IPS-18a (cell line): ENCODE results near the gene SMYD3.

Source experiments
- H3K27ac ChIP-seq: one replicate; pipeline ENCODE4 v1.5.1; 2013; ENCODE audit warnings: low read length
- H3K27me3 ChIP-seq: one replicate; pipeline ENCODE4 v1.6.1; 2013; ENCODE audit warnings: mild to moderate bottlenecking, low read length; ENCODE audit not compliant: control insufficient read depth, insufficient read depth
- H3K36me3 ChIP-seq: one replicate; pipeline ENCODE4 v1.6.1; 2013; ENCODE audit warnings: low read depth, low read length; ENCODE audit not compliant: control insufficient read depth
- H3K4me1 ChIP-seq: one replicate; pipeline ENCODE4 v1.6.1; 2013; ENCODE audit warnings: low read depth, low read length; ENCODE audit not compliant: control insufficient read depth
- H3K4me3 ChIP-seq: one replicate; pipeline ENCODE4 v1.5.1; 2013; ENCODE audit warnings: low read length
- H3K9ac ChIP-seq: one replicate; pipeline ENCODE4 v1.6.1; 2013; ENCODE audit warnings: mild to moderate bottlenecking, low read length, moderate library complexity
- H3K9me3 ChIP-seq: one replicate; pipeline ENCODE4 v1.6.1; 2013; ENCODE audit warnings: low read depth, low read length; ENCODE audit not compliant: control insufficient read depth

The SMYD3 gene

GRCh38 chr1:246160374-246160773 lies 346.7 kb downstream of the SMYD3 start:
- Histone ChIP-seq H3K27me3 (no peaks in the 10 kb centered on the region), H3K9ac (no peak overlapping the region), H3K4me3 (no peak overlapping the region), H3K9me3 (no peaks in the 10 kb centered on the region), H3K36me3 (no peaks in the 10 kb centered on the region), H3K4me1 (peaks cover 8% of the 10 kb centered on the region), H3K27ac (no peak overlapping the region)

GRCh38 chr1:246159279-246160227 lies 347.5 kb downstream of the SMYD3 start:
- Histone ChIP-seq H3K4me3 (no peak overlapping the region), H3K4me1 (peaks cover 8% of the 10 kb centered on the region), H3K9ac (no peak overlapping the region), H3K27me3 (no peaks in the 10 kb centered on the region), H3K36me3 (no peaks in the 10 kb centered on the region), H3K27ac (no peak overlapping the region), H3K9me3 (no peaks in the 10 kb centered on the region)

GRCh38 chr1:246158131-246158530 lies 348.9 kb downstream of the SMYD3 start:
- Histone ChIP-seq H3K9me3 (no peaks in the 10 kb centered on the region), H3K9ac (no peak overlapping the region), H3K4me3 (no peak overlapping the region), H3K36me3 (no peaks in the 10 kb centered on the region), H3K27ac (no peak overlapping the region), H3K27me3 (no peaks in the 10 kb centered on the region), H3K4me1 (peaks cover 8% of the 10 kb centered on the region)

GRCh38 chr1:246157516-246157915 lies 349.6 kb downstream of the SMYD3 start:
- H3K36me3 ChIP-seq = no peaks in the 10 kb centered on the region

GRCh38 chr1:246156847-246157246 lies 350.2 kb downstream of the SMYD3 start:
- H3K27ac ChIP-seq = no peak overlapping the region
- no peaks in the 10 kb centered on the region for H3K27me3 ChIP-seq
- H3K36me3 ChIP-seq = no peaks in the 10 kb centered on the region
- H3K9ac ChIP-seq = no peak overlapping the region
- no peaks in the 10 kb centered on the region for H3K9me3 ChIP-seq
- peaks cover 8% of the 10 kb centered on the region for H3K4me1 ChIP-seq
- no peak overlapping the region for H3K4me3 ChIP-seq

More at GRCh38 chr1:246157516-246157915, 349.6 kb downstream of the SMYD3 start:
- H3K4me1 ChIP-seq = peaks cover 8% of the 10 kb centered on the region
- no peak overlapping the region for H3K4me3 ChIP-seq
- H3K9me3 ChIP-seq = no peaks in the 10 kb centered on the region
- no peaks in the 10 kb centered on the region for H3K27me3 ChIP-seq
- H3K27ac ChIP-seq = no peak overlapping the region
- no peak overlapping the region for H3K9ac ChIP-seq

- no peak overlapping the region for H3K9ac ChIP-seq
- peaks cover 8% of the 10 kb centered on the region for H3K4me1 ChIP-seq
- H3K36me3 ChIP-seq = no peaks in the 10 kb centered on the region
- no peaks in the 10 kb centered on the region for H3K27me3 ChIP-seq
- H3K4me3 ChIP-seq = no peak overlapping the region
- no peaks in the 10 kb centered on the region for H3K9me3 ChIP-seq
- H3K27ac ChIP-seq = no peak overlapping the region
Observed at GRCh38 chr1:246155923-246156322, 351.2 kb downstream of the SMYD3 start.

- H3K9ac ChIP-seq = no peak overlapping the region
- H3K4me1 ChIP-seq = peaks cover 8% of the 10 kb centered on the region
- H3K4me3 ChIP-seq = no peak overlapping the region
- no peaks in the 10 kb centered on the region for H3K36me3 ChIP-seq
- no peaks in the 10 kb centered on the region for H3K27me3 ChIP-seq
- H3K27ac ChIP-seq = no peak overlapping the region
- H3K9me3 ChIP-seq = no peaks in the 10 kb centered on the region
Observed at GRCh38 chr1:246153796-246154212, 353.3 kb downstream of the SMYD3 start.

- H3K27ac ChIP-seq = no peak overlapping the region
- H3K27me3 ChIP-seq = no peaks in the 10 kb centered on the region
- no peaks in the 10 kb centered on the region for H3K36me3 ChIP-seq
- no peak overlapping the region for H3K9ac ChIP-seq
- H3K9me3 ChIP-seq = no peaks in the 10 kb centered on the region
- H3K4me3 ChIP-seq = no peak overlapping the region
- peaks cover 8% of the 10 kb centered on the region for H3K4me1 ChIP-seq
Observed at GRCh38 chr1:246152986-246153431, 354.1 kb downstream of the SMYD3 start.

- Histone ChIP-seq H3K27ac (no peak overlapping the region), H3K27me3 (no peaks in the 10 kb centered on the region), H3K4me3 (no peak overlapping the region), H3K36me3 (no peaks in the 10 kb centered on the region), H3K9me3 (no peaks in the 10 kb centered on the region), H3K4me1 (no peaks in the 10 kb centered on the region), H3K9ac (no peak overlapping the region)
Observed at GRCh38 chr1:246151796-246152434, 355.2 kb downstream of the SMYD3 start.

GRCh38 chr1:246149543-246149942 lies 357.5 kb downstream of the SMYD3 start:
- Histone ChIP-seq H3K9me3 (no peaks in the 10 kb centered on the region), H3K9ac (no peak overlapping the region), H3K36me3 (no peaks in the 10 kb centered on the region), H3K27ac (no peak overlapping the region), H3K4me1 (no peaks in the 10 kb centered on the region), H3K4me3 (no peak overlapping the region), H3K27me3 (no peaks in the 10 kb centered on the region)

GRCh38 chr1:246147524-246148461 lies 359.3 kb downstream of the SMYD3 start:
- no peak overlapping the region for H3K27ac ChIP-seq
- H3K9ac ChIP-seq = no peak overlapping the region
- no peak overlapping the region for H3K4me3 ChIP-seq
- H3K36me3 ChIP-seq = no peaks in the 10 kb centered on the region
- no peaks in the 10 kb centered on the region for H3K4me1 ChIP-seq
- H3K27me3 ChIP-seq = no peaks in the 10 kb centered on the region
- H3K9me3 ChIP-seq = no peaks in the 10 kb centered on the region
